NCI-H774 (cell line): Measurements from ENCODE around the gene SAE1.

ENCODE experiments used
- DNase-seq: peaks from one replicate; lab custom pipeline; 2025; lab: John Stamatoyannopoulos, UW

Gene SAE1

GRCh38 chr19:47106821-47107201 lies 23.8 kb upstream of the SAE1 start:
- no peak for DNase-seq

- no peak for DNase-seq
These were observed 23.3 kb upstream of the SAE1 start for GRCh38 chr19:47107202-47107952.

GRCh38 chr19:47107953-47108746 lies 22.5 kb upstream of the SAE1 start:
- no peak for DNase-seq

- DNase-seq, result no peak
These were observed 21.5 kb upstream of the SAE1 start for GRCh38 chr19:47109177-47109540.

- DNase-seq, result no peak
These were observed 20.9 kb upstream of the SAE1 start for GRCh38 chr19:47109541-47110375.

- no peak for DNase-seq
These were observed 20.1 kb upstream of the SAE1 start for GRCh38 chr19:47110521-47111005.

GRCh38 chr19:47111006-47111621 lies 19.5 kb upstream of the SAE1 start:
- no peak for DNase-seq

GRCh38 chr19:47111682-47112165 lies 18.9 kb upstream of the SAE1 start:
- no peak for DNase-seq

- peak; percentile 43 for DNase-seq
These were observed 18.3 kb upstream of the SAE1 start for GRCh38 chr19:47112166-47112996.

- DNase-seq, result peak; percentile 98
These were observed 17.4 kb upstream of the SAE1 start, which contains the start of gene ZC3H4 for GRCh38 chr19:47112997-47113849. Gene ZC3H4, minus strand, starts transcription at chr19:47113776. Its CDS starts 1,192 bp downstream, at chr19:47112584.

- DNase-seq, result peak; percentile 41
These were observed 16.6 kb upstream of the SAE1 start for GRCh38 chr19:47113850-47114651.

- DNase-seq, result no peak
These were observed 10.1 kb upstream of the SAE1 start for GRCh38 chr19:47120470-47121067.

- no peak for DNase-seq
These were observed 8.0 kb upstream of the SAE1 start for GRCh38 chr19:47122359-47123335.

GRCh38 chr19:47123406-47123805 lies 7.2 kb upstream of the SAE1 start:
- DNase-seq, result no peak

- peak; percentile 64 for DNase-seq
These were observed 5.5 kb upstream of the SAE1 start for GRCh38 chr19:47124937-47125668.

GRCh38 chr19:47125669-47125938 lies 5.0 kb upstream of the SAE1 start:
- DNase-seq, result no peak

- no peak for DNase-seq
These were observed 1.1 kb upstream of the SAE1 start for GRCh38 chr19:47129579-47129978.
